DMS153 treated with DMSO at 0.1 percent for 48 hours (cell line): ENCODE data around the gene ADM.

Source experiments
- DNase-seq: peaks from one replicate; lab custom pipeline; 2025; ENCODE audit not compliant: unreplicated experiment; lab: John Stamatoyannopoulos, UW

Gene ADM

DNA sequence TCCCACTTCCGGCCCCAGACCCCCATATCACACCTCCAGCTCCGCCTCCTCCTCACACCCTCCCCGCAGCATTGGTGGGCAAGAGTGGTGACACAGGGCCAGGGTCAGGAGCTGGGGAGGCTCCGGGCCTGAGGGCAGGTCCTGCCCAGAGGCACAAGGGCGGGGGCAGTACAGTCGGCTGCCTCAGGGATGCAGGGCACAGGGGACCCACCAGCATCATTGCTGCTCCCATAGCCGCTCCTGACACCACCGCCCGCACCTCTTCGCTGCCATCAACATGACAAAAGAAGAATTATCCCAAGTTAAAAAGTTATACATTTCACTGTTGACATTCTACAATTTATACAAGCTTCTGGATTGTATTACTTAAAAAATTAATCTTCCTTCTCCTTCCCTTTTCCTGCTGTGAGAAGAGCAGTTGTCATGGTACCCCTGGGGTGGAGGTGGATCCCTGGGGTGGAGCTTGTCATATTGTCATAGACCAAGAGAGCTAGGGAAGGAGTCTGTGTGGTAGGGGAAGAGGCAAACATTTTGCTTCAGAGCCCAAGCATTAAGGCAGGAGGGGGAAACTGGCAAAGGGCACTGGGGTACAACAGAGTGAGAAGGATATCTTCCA, 15.0 kb upstream of the ADM start:
- no peak for DNase-seq

DNA sequence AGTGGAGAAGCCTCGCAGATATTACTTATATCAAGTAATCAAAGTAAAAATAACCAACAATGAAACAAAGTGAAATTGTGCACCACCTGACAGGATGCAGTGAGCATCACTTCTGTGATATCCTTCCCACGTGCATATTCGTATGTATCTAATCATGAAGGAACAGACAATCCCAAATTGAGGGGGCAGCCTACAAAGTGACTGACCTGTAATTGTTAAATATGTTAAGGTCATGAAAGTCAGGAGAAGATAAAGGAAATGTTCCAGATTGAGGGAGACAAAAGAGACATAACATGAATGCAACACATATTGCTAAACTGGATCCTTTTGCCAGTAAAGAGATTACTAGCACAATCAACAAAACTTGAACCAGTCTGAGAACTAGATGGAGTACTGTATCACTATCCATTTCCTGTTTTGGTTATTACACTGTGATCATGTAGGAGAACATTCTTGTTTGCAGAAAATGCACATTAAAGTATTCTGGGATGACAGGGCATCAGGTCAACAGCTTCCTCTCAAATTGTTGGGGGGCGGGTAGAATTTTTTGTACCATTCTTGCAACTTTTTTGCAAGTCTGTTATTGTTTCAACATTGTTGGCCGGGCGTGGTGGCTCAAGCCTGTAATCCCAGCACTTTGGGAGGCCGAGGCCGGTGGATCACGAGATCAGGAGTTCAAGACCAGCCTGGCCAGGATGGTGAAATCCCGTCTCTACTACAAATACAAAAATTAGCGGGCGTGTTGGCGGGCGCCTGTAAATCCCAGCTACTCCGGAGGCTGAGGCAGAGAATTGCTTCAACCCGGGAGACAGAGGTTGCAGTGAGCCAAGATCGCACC, 12.9 kb upstream of the ADM start:
- DNase-seq: no peak

DNA sequence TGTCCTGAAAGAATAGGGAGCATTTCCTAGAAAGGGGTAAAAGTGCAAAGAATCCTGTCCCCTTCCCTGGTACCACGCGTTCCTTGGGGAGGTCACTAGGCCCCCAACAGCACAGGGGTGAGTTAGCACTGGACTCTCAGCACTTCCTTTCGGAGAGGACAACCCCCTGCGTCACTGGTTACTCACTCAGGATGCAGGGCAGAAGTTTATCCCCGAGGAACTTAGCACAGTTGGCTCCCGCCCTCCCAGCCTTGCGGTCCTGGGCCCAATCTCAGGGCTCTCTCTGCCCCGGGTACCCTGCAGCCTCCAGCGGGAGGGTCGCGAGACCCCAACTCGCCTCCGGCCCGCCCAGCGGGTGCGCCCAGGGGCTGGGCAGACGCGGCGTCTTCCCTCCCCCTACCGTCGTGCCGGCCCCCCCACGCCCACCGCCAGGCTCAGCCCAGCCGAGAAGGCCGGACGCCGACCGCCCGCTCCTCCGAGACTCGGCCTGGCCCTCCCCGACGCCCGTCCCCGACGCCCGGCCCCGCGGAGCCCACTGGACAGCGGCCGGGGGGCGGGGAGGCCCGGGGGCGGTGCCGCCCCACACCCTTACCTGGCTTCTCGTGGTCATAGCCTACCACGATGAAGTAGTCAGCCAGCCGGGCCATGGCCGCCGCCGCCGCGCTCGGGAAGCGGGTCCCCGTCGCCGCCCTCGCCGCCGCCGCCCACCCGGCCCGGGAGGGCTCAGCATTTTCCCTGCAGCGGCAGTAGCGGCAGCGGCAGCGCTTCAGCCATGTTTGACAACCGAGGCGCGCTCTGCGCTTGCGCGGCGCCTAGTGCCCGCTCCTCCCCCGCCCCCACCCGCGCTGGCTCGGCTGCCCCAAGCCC, 11.2 kb upstream of the ADM start, which contains the start of gene SBF2:
Gene SBF2 (minus strand): TSS at position 797 of the 867 bp plus-strand sequence. CDS start 150 bp downstream, at position 647.
- DNase-seq: no peak

DNA sequence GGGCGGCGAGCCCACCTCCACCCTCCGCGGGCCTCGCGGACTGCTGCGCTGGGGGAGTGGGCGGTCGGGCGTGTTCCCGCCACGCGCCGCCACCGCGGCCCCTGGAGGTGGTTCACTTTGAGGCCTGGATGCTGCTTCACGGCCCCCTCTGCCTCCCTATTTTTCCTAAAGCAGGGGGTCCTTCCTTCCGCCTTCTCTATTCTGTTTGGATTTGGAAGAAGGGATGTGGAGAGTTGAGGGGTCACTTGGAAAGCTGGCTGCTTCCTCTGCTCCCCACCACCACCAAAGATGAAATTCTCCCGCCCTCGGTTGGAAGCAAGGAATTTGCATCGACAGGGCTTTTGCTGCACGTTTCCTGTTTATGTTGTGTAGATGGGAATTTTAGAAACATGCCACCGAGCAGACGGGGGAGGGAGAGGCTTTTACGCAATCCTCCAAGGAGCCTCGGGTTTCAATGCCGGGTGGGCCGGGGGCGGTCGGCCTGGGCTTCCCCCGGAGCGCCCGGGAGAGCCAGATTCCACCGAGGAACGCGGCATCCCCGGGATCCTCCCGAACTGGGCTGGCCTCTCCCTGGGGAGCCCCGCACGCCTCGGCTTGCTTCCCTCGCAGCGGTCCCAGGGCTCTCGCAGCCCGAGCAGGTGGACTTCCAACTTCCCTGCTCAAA, 10.5 kb upstream of the ADM start:
- DNase-seq: no peak

DNA sequence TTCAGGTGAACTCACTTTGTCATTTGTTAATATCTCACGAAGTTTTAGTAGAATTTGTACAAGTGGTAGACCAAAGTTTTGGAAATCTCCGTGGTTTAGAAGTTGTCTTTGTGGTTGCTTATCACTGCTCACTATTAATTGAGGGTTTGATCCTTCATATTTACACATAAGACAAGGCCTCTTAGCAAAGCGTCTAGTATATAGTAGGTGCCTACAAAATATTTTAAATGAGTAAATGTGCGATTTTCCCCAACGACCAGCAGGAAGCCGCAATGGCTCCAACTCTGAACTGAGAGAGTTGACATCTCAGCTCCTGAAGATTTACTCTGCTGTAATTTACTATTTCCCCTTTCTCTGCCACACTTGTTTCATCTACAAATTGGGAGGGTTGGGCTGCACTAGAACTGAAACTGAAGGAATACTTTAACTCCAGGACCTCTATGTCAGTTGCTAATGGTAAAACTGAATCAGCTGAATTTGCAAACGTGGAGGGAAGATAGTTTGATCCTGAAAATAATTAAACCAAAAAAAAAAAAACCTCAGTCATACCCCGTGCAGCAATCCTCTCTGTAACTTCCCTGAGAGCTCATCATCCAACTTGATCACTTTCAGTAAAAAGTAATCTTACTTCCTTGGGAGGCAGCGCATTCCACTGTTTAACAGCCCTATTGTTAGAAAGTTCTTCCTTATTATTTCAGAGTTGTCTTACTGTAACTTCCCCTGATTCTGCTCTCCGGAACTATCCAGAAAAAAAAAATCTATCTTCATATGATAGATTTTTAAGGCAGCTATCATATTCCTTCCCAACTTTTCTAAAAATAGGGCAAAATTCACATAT, 9.6 kb upstream of the ADM start:
- no peak for DNase-seq

DNA sequence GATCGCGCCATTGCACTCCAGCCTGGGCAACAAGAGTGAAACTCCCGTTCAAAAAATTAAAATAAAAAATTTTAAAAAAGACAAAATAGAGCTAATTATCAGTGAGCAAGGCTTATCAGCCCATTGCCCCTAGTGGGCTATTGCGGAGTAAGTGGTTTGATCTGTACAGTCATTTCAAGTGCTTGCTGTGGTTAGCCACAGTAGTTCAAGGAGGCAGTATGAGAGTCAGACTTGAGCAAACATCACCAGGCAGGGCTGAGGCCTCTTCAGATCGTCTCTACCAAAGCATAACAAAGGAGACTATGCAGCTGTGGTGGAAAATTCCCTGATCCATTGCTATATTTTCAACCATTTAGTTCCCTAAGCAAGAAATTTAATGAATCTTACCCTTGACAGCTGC, 6.5 kb upstream of the ADM start:
- DNase-seq: no peak

DNA sequence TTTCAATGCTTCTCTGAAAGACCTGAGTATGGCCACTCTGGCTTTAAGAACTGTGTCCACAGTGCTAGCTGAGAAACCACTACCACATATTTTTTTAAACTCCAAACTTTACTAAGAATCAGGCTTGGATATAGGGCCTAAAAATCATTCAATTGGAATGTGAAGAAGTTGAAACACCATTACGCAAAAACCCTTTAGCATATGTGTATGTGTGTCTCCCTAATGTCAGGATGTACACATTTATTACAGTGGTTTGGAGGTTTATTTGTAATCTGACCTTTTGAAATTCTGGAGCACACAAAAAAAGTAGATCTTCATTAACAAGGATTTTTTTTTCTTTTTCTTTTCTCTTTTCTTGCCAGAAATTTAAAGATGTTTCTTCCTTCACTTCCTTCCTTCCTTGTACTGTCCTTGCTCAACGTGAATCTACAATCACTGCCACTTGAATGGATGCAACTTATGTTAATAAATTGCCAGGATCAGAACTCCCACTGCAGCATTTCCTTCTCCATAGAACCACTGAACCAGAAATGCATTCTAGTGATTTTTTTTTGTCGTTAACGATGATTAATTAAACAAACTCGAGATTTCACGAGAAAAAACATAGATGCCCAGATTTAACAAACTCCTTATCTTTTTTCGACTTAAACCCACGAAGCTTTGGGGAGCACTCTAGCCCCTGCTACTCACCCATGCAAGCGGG, 3.1 kb upstream of the ADM start:
- DNase-seq: no peak

DNA sequence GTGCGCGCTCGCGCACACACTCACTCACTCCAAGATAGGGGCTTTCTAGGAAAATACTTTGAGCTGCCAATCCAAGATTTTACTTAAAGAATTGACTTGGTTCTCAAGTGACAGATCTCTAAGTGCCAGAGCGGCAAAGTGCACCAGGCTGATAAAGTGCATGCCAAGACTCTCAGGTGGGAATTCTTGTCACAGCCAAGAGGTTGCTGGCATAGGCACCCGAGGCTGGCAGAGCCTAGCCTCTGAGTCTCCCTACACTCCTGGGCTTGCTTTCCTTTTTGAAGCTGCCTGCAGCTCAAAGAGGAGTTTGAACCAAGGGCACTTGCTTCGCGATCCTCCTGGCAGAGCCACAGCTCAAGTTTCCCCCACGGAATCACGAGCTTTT, 2.5 kb upstream of the ADM start:
- DNase-seq: no peak

DNA sequence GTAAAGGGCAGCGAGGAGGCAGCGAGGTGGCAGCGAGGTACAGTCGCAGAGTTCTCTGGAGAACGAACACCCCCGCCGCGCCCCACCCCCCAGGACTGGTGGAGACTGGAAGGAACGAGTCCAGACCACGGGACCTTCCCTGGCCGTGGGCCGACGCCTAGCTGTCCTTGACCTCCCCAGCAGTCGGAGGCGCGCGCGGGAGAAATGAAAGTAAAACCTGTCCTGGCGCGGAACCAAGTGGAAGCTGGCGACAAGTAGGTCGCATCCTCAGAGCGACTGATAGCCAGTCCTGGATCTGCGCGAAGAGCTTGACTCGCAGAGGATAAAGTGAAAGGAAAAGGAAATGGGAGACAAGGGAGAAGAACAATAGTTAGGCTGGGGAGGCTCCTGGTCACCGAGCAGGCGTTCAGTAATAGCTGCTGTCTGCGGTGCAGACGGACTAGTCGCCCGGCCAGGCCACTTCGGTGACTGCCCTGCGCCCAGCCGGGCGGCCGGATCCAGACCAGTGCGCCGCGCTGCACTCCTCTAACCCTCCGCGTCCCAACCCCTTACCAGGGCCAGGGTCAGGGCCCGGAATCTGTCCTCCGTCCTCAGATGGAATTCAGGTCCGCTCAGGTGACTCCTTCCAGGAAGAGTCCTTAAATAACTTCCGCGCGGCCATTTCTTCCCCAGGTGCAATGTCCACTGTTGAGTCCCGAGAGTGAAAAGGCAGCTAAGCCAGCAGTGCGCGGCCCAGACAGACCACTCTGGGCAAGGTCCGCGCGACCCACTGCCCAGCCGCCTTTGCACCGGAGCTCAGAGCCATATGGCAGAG, 1.9 kb upstream of the ADM start:
- no peak for DNase-seq

DNA sequence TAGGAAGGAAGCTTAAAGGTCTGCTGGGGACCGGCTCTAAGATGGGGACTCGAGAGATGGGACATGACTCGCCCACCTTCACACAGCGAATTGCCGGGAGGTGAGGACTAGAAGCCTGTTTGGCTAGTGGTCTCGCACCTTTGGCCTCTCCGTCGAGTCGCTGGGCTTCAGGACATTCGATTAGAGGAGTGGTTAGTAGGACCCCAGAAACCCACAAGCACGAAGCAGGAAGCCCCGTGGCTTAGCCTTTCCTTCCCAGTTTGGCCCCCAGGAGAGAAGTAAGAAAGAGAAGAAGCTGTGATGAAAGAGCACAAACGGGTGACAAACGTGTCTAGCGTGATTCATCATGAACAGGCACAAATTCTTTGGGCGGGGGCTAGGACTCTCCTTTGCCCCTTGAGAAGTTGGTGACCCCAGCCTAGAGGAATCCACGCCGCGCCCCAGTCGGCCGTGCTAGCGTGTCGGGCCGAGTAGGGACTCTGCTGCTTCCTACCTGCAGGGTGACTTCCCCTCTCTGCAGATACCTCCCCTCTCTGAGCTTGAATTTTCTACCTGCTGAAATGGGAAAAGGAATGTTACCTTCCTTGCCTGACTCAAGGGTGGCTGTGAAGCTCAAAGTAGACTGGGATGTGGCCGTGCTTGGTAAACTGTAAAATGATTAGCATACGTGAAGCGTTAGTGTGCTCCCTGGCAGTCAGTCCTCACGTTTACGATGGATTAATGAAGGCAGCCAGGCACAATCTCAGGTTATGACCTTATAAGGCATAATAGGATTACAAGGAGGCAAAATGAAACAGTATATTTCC, 1.1 kb upstream of the ADM start:
- peak; percentile 25 for DNase-seq

DNA sequence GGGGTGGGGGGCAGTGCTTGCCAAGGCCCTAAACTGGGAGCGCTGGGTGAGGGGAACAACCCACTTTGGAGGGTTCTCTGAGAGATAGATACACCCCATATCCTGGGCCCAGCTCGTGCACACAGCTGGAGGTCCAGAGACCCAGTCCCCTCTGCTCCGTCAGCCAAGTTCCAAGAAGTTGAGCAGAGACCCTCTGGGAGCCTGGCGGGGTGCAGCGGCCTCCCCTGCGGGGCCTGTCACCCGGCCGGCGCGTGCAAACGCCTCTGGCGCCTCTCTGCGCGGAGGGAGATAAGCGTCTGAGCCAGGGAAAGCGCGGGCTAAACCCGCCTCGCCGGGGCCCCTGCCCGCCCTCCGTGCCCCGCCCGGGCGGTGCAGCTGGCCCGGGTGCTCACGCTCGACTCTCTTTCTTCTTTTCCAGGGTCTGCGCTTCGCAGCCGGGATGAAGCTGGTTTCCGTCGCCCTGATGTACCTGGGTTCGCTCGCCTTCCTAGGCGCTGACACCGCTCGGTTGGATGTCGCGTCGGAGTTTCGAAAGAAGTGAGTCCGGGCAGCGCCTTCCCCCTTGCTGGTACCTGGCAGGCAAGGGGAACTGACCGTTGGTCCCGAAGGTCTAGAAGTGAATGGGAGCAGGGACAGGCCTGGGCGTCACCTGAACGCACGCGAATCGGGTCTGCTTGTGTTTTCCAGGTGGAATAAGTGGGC, 540 bp downstream of the ADM start:
- no peak for DNase-seq

DNA sequence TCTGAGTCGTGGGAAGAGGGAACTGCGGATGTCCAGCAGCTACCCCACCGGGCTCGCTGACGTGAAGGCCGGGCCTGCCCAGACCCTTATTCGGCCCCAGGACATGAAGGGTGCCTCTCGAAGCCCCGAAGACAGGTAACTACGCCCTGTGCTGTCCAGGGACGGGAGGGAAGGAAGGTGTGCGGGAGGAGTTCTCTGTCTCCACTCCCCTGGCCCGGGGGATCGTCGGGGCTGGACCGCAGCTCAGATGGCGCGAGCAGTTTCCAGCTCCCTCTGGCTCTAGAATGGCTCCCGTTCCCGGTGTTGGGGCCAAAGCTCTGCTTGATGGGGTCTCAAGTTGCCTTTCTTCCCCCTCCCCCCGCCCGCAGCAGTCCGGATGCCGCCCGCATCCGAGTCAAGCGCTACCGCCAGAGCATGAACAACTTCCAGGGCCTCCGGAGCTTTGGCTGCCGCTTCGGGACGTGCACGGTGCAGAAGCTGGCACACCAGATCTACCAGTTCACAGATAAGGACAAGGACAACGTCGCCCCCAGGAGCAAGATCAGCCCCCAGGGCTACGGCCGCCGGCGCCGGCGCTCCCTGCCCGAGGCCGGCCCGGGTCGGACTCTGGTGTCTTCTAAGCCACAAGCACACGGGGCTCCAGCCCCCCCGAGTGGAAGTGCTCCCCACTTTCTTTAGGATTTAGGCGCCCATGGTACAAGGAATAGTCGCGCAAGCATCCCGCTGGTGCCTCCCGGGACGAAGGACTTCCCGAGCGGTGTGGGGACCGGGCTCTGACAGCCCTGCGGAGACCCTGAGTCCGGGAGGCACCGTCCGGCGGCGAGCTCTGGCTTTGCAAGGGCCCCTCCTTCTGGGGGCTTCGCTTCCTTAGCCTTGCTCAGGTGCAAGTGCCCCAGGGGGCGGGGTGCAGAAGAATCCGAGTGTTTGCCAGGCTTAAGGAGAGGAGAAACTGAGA, 1.4 kb downstream of the ADM start:
- DNase-seq: no peak

DNA sequence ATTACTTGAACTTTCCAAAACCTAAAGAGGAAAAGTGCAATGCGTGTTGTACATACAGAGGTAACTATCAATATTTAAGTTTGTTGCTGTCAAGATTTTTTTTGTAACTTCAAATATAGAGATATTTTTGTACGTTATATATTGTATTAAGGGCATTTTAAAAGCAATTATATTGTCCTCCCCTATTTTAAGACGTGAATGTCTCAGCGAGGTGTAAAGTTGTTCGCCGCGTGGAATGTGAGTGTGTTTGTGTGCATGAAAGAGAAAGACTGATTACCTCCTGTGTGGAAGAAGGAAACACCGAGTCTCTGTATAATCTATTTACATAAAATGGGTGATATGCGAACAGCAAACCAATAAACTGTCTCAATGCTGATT, 2.1 kb downstream of the ADM start:
- no peak for DNase-seq

DNA sequence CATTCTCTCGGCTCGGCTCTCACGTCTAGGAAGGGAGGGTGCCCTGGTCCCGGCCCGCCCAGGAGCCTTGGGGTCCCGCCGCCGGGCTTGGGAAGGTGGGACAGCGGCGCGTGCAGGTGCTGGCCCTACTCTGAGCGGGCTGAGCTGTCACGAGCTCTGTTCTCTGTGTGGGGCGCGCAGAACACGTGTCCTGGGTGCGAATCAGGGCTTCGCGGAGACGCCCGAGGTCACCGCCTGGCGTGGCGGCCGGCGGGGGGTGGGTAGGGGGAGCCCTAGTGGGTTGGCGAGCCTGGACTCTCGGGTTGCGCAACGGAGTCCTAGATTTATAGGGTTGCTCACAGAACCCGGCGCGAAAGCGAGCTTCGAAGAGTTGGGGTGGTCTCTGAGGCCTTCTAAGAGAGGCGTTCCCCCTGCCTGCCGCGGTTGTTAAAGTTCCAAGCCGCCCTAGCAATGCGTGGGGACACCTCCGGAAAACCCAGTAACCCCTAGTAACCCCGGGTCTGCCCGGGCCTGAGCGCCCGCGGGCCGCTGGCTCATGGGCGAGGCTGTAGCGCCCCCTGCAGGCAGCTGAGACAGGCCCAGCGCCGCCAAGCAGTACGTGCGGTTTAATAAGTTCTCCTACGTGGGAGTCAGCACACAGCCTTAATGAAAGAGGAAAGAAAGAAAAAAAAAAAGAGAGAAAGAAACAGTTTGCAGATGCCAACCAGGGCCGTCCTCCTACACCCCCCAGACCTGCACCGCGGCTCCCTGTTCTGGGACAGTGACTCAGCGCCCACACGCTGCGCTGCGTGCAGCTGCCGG, 2.7 kb downstream of the ADM start:
- DNase-seq: peak; percentile 70

DNA sequence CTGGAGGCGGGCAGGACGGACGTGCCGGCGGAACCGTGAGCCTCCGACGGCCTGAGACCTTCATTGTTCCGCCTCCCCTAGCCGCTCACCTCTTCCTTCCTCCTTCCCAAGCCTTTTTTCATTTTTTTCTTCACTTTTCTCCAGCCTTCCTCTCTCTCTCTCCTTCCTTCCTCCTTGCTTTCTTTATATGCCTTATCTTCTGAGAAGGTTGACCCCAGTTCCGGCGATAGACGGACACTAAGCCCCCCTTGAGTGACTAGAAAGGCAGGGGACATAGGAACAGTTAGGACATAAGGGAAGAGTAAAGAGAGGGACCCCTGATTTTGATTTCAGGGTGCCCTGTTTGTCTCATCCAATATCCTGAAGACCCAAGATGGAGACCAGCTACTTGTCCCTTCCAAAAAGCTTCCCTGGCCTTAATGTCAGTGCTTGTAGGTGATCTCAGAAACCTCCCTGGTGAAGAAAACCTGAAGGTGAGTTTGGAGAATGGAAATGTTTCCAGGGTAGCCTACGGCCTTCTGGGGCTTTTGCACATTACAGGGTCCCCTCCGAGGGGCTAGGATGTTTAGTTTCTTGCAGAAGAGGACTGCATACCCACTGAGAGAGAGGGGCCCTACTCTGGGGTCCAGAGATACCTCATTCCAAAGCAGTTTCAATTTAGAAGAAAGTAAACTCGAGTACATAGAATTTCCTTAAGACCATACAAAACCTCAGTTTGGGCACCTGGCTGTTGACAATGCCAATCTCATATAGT, 3.5 kb downstream of the ADM start:
- no peak for DNase-seq
